ENCODE data around the gene IGF2BP3.
"Not testable (repeated sequence)": the region's sequence is repeated elsewhere in the genome, so short reads cannot be mapped to it uniquely, and the experiment has no call there.

Gene IGF2BP3

GRCh38 chr7:23338439-23338838 lies 131.9 kb downstream of the IGF2BP3 start:
- no peak for FAIRE-seq

GRCh38 chr7:23337374-23337773 lies 132.9 kb downstream of the IGF2BP3 start:
- FAIRE-seq: no peak

- FAIRE-seq: no peak
These were observed 133.4 kb downstream of the IGF2BP3 start for GRCh38 chr7:23336799-23337283.

- peak; percentile 51 for FAIRE-seq
These were observed 134.2 kb downstream of the IGF2BP3 start for GRCh38 chr7:23336086-23336485.

GRCh38 chr7:23335621-23336020 lies 134.7 kb downstream of the IGF2BP3 start:
- no peak for FAIRE-seq

- FAIRE-seq: no peak
These were observed 135.2 kb downstream of the IGF2BP3 start for GRCh38 chr7:23335136-23335535.

GRCh38 chr7:23334482-23335056 lies 135.7 kb downstream of the IGF2BP3 start:
- no peak for FAIRE-seq

- FAIRE-seq: no peak
These were observed 136.5 kb downstream of the IGF2BP3 start for GRCh38 chr7:23333671-23334246.

GRCh38 chr7:23332910-23333612 lies 137.2 kb downstream of the IGF2BP3 start:
- FAIRE-seq: peak; percentile 56

- FAIRE-seq: no peak
These were observed 138.1 kb downstream of the IGF2BP3 start for GRCh38 chr7:23332193-23332592.

- FAIRE-seq: peak; percentile 73
These were observed 139.2 kb downstream of the IGF2BP3 start for GRCh38 chr7:23331132-23331531.

GRCh38 chr7:23315366-23315765 lies 154.9 kb downstream of the IGF2BP3 start:
- FAIRE-seq: no peak

GRCh38 chr7:23312141-23312540 lies 158.2 kb downstream of the IGF2BP3 start:
- FAIRE-seq: not testable (repeated sequence)

- no peak for FAIRE-seq
These were observed 161.5 kb downstream of the IGF2BP3 start for GRCh38 chr7:23308754-23309153.

- FAIRE-seq: no peak
These were observed 163.3 kb downstream of the IGF2BP3 start for GRCh38 chr7:23306936-23307521.

- no peak for FAIRE-seq
These were observed 170.5 kb downstream of the IGF2BP3 start for GRCh38 chr7:23299770-23300300.

- FAIRE-seq: peak; percentile 99
These were observed 171.2 kb downstream of the IGF2BP3 start, which contains the start of gene MALSU1 for GRCh38 chr7:23298885-23299769. Gene MALSU1, plus strand, starts transcription at chr7:23299339. Its CDS starts 14 bp downstream, at chr7:23299353.

GRCh38 chr7:23298141-23298881 lies 172.0 kb downstream of the IGF2BP3 start:
- peak; percentile 95 for FAIRE-seq

- no peak for FAIRE-seq
These were observed 174.9 kb downstream of the IGF2BP3 start for GRCh38 chr7:23295401-23295697.

GRCh38 chr7:23294549-23295400 lies 175.5 kb downstream of the IGF2BP3 start:
- FAIRE-seq: no peak

Measured in G401.6 (cell line).